HUES48 (cell line): ENCODE results near the gene IL31.

Experiments
- H3K27ac ChIP-seq: one replicate; pipeline ENCODE4 v1.7.0; 2013; ENCODE audit warnings: low read depth, low read length, inconsistent platforms
- H3K27me3 ChIP-seq: 2 replicates; pipeline ENCODE4 v1.6.1; 2013; ENCODE audit warnings: mild to moderate bottlenecking, low read length; ENCODE audit not compliant: control insufficient read depth, insufficient read depth
- H3K36me3 ChIP-seq: 2 replicates; pipeline ENCODE4 v1.6.1; 2013; ENCODE audit warnings: low read length; ENCODE audit not compliant: control insufficient read depth, insufficient read depth
- H3K4me1 ChIP-seq: 2 replicates; pipeline ENCODE4 v1.6.1; 2013; ENCODE audit warnings: mild to moderate bottlenecking, low read length; ENCODE audit not compliant: control insufficient read depth, insufficient read depth
- H3K4me3 ChIP-seq: 2 replicates; pipeline ENCODE4 v1.5.1; 2013; ENCODE audit warnings: mild to moderate bottlenecking, low read depth, low read length
- H3K9ac ChIP-seq: 2 replicates; pipeline ENCODE4 v1.6.1; 2013; ENCODE audit warnings: mild to moderate bottlenecking, low read depth, low read length, moderate library complexity
- H3K9me3 ChIP-seq: 2 replicates; pipeline ENCODE4 v1.6.1; 2013; ENCODE audit warnings: low read length; ENCODE audit not compliant: control insufficient read depth, insufficient read depth

Gene IL31

GRCh38 chr12:122171399-122171798, 2.6 kb downstream of the IL31 start:
- Histone ChIP-seq H3K4me3 (no peak overlapping the region), H3K9me3 (no peaks in the 10 kb centered on the region), H3K36me3 (no peaks in the 10 kb centered on the region), H3K4me1 (no peaks in the 10 kb centered on the region), H3K27ac (no peak overlapping the region), H3K9ac (no peak overlapping the region), H3K27me3 (no peaks in the 10 kb centered on the region)

- no peaks in the 10 kb centered on the region for H3K9me3 ChIP-seq
- no peak overlapping the region for H3K9ac ChIP-seq
- H3K36me3 ChIP-seq: no peaks in the 10 kb centered on the region
- H3K27me3 ChIP-seq: no peaks in the 10 kb centered on the region
- H3K4me1 ChIP-seq: no peaks in the 10 kb centered on the region
- H3K4me3 ChIP-seq: no peak overlapping the region
- H3K27ac ChIP-seq: no peak overlapping the region
Observed at GRCh38 chr12:122168492-122168891, 5.5 kb downstream of the IL31 start.

- no peak overlapping the region for H3K9ac ChIP-seq
- no peaks in the 10 kb centered on the region for H3K36me3 ChIP-seq
- H3K4me3 ChIP-seq: no peak overlapping the region
- H3K4me1 ChIP-seq: no peaks in the 10 kb centered on the region
- no peaks in the 10 kb centered on the region for H3K9me3 ChIP-seq
- H3K27ac ChIP-seq: no peak overlapping the region
- H3K27me3 ChIP-seq: no peaks in the 10 kb centered on the region
Observed at GRCh38 chr12:122167356-122167925, 6.6 kb downstream of the IL31 start.

DNA sequence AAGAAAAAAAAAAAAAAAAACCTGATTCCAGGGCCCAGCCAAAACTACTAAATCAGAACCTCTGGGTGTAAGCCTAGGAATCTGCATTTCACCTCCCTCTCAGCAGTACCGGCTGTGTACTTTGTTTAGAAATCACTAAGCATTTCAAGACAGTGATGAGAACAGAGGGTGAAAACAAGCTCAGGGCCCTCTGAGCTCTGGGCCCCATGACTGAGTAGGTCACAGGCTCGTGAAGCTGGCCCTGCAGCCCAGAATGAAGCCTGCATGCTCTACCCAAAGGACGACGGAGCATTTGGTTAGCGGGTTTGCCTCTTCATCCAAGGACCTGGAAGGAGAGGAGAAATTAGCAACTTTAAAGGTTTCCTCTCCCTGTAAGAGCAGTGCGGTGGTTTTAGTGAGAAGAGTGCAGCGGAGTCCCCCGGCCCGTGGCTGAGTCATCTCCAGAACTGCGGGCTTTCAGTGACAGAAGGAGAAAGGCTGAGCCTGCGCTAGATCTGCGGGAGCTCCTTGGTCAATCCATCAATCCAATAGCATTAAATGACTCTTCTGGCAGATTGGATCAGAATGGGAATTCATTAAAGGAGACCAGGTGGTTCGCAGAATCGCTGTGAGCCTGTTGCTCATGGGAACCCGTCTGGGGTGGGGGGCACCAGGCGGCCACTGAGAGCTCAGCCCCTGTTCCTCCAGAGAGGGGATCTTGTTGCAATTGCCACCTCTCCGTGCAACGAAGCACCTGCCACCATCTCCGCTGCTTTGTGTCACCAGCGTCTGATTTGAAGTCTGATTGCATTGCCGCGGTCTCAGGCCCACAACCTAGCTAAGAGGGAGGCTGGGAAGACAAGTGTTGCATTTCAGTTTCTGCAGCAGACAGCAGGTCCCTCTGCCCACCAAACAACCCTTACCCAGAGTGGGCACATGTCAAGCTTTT, 7.3 kb downstream of the IL31 start:
- Histone ChIP-seq H3K36me3 (no peaks in the 10 kb centered on the region), H3K27me3 (no peaks in the 10 kb centered on the region), H3K27ac (no peak overlapping the region), H3K4me3 (no peak overlapping the region), H3K4me1 (no peaks in the 10 kb centered on the region), H3K9ac (no peak overlapping the region), H3K9me3 (no peaks in the 10 kb centered on the region)

DNA sequence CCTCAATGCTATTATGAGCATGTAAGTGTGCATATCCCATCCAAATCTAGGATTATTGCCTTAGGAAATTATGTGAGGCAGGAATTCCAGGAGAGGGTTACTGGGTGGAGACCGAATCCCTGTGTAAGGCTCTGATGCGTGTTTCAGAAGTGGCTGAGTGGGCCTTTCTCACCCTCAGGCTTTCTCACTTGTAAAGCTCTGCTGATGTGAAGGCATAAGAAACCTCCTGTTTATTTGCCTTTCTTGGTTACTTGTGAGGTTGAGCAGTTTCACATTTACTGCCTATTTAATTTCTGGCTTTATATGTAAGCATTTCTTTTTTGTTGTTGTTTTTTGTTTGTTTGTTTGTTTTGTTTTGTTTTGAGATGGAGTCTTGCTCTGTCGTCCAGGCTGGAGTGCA, 11.0 kb downstream of the IL31 start:
- Histone ChIP-seq H3K4me3 (no peak overlapping the region), H3K9me3 (no peaks in the 10 kb centered on the region), H3K4me1 (no peaks in the 10 kb centered on the region), H3K27ac (no peak overlapping the region), H3K27me3 (no peaks in the 10 kb centered on the region), H3K36me3 (no peaks in the 10 kb centered on the region), H3K9ac (no peak overlapping the region)

DNA sequence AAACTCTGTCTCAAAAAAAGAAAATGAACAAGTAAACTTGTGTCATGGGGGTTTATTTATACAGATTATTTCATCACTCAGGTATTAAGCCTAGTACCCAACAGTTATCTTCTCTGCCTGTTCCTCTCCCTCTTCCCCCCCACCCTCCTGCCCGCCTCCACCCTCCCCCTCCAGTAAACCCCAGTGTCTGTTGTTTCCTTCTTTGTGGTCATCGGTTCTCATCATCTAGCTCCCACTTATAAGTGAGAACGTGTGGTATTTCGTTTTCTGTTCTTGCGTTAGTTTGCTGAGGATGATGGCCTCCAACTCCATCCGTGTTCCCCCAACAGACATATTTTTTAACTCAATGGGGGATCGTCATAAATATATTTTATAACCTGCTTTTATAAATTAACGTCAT, 12.3 kb downstream of the IL31 start:
- H3K9me3 ChIP-seq: no peaks in the 10 kb centered on the region
- no peak overlapping the region for H3K4me3 ChIP-seq
- H3K36me3 ChIP-seq: no peaks in the 10 kb centered on the region
- H3K9ac ChIP-seq: no peak overlapping the region
- no peaks in the 10 kb centered on the region for H3K27me3 ChIP-seq
- no peaks in the 10 kb centered on the region for H3K4me1 ChIP-seq
- H3K27ac ChIP-seq: no peak overlapping the region

GRCh38 chr12:122160761-122161160, 13.3 kb downstream of the IL31 start:
- H3K4me3 ChIP-seq: no peak overlapping the region
- no peak overlapping the region for H3K9ac ChIP-seq
- H3K36me3 ChIP-seq: no peaks in the 10 kb centered on the region
- no peaks in the 10 kb centered on the region; the same call in 1 of the 2 replicates for H3K4me1 ChIP-seq
- H3K9me3 ChIP-seq: no peaks in the 10 kb centered on the region
- H3K27ac ChIP-seq: no peak overlapping the region
- no peaks in the 10 kb centered on the region for H3K27me3 ChIP-seq

DNA sequence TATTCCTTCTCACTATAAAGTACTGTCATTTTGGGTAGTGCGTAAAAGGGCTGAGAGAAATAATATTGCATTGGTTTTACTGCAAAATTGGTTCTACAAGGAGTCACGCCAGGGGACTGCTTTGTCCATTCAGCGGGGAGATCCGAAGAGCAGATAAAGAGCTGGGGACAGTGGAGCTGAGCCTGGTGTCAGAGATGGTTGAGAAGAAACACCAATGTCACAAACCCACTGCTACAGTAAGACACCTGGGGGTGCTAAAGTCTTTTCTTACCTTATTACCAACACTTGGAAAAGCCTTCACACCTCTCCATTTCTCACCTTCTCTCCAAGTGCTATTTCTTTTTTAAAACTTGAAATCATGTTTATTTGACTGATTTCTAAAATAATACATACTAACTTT, 14.1 kb downstream of the IL31 start:
- Histone ChIP-seq H3K27me3 (no peaks in the 10 kb centered on the region), H3K4me3 (no peak overlapping the region)

DNA sequence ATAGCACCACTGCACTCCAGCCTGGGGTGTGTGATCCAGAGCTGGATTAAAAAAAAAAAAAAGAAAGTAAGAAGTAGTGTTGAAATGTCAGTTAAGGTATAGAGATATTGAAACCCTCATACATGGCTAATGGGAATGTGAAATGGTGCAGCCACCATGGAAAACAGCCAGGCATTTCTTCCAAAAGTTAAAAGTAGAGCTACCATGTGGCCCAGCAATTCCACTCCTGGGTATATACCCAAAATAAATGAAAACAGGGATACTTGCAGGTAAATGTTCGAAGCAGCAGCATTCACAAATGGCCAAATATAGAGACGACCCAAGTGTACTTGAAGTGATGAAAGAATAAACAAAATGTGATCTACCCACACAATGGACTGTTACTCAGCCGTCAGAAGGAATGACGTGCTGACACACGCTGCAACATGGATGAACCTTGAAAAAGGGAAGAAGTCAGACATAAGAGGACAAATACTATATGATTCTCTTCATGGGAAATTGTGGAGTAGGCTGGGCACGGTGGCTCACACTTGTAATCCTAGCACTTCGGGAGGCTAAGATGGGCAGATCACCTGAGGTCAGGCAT, 15.2 kb downstream of the IL31 start:
- Histone ChIP-seq H3K4me1 (no peaks in the 10 kb centered on the region; the same call in 1 of the 2 replicates), H3K9ac (no peak overlapping the region), H3K27ac (no peak overlapping the region), H3K4me3 (no peak overlapping the region), H3K9me3 (no peaks in the 10 kb centered on the region), H3K36me3 (no peaks in the 10 kb centered on the region), H3K27me3 (no peaks in the 10 kb centered on the region)

More for the DNA sequence above, 14.1 kb downstream of the IL31 start:
- H3K9ac ChIP-seq: no peak overlapping the region
- H3K36me3 ChIP-seq: no peaks in the 10 kb centered on the region
- H3K27ac ChIP-seq: no peak overlapping the region
- no peaks in the 10 kb centered on the region for H3K9me3 ChIP-seq
- no peaks in the 10 kb centered on the region; the same call in 1 of the 2 replicates for H3K4me1 ChIP-seq

GRCh38 chr12:122155705-122156104, 18.3 kb downstream of the IL31 start:
- H3K36me3 ChIP-seq: no peaks in the 10 kb centered on the region
- no peak overlapping the region for H3K27ac ChIP-seq
- no peaks in the 10 kb centered on the region for H3K27me3 ChIP-seq
- no peaks in the 10 kb centered on the region; the same call in 1 of the 2 replicates for H3K4me1 ChIP-seq
- no peaks in the 10 kb centered on the region for H3K9me3 ChIP-seq
- no peak overlapping the region for H3K9ac ChIP-seq
- no peak overlapping the region for H3K4me3 ChIP-seq

- H3K27ac ChIP-seq: no peak overlapping the region
- H3K27me3 ChIP-seq: no peaks in the 10 kb centered on the region
- no peak overlapping the region for H3K4me3 ChIP-seq
- H3K4me1 ChIP-seq: no peaks in the 10 kb centered on the region; the same call in 1 of the 2 replicates
- H3K9ac ChIP-seq: no peak overlapping the region
- H3K9me3 ChIP-seq: no peaks in the 10 kb centered on the region
- H3K36me3 ChIP-seq: no peaks in the 10 kb centered on the region
Observed at GRCh38 chr12:122152754-122153153, 21.3 kb downstream of the IL31 start.
